GM19468 (cell line): ENCODE results near the gene UBL3.

Source experiments
- ATAC-seq: cut with Tn5 transposase; IDR thresholded peaks from one replicate; pipeline ENCODE4 v1.9.1; 2021; ENCODE audit warnings: mild to moderate bottlenecking, moderate library complexity, moderate number of reproducible peaks; ENCODE audit not compliant: unreplicated experiment; ENCODE audit errors: extremely low read depth

The UBL3 gene

GRCh38 chr13:29858231-29858630 lies 7.8 kb upstream of the UBL3 start:
- ATAC-seq: no peak

DNA sequence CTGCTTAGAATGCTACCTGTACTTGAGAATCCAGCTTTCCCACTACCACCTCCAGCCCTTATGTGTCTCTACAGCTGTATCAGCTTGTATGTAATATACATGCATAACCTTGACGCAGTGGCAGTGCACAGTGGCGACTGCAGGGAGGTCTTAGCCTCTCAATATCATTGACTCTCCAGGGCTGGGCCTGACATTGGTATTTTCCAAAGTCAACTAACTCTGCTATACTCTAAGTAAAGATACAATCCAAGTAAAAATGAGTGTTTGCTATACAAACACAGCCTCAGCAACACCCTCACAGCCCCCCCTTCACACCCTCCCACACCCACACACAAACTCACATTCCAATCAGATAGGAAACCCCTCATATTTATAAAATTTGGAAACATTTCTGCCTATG lies 6.7 kb upstream of the UBL3 start:
- no peak for ATAC-seq

GRCh38 chr13:29856426-29856825 lies 6.0 kb upstream of the UBL3 start:
- no peak for ATAC-seq

DNA sequence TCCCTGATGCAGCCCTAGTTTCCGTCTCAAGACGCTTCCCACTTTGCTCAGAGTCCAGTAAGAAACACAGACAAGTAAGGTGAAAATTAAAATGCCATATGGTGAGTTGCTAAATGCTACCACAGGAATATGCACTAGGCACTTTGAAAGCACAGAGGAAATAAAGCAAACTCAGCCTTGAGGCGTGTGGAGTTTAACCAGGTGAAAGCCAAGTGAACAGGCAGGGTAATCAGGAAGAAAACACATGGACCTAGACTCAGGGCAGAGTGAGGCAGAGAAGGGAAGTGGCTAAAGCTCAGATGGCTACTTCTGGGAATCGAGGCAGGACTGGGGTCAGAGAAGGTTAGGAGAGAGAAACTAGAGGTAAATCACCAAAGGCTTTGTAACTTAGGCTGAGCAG lies 5.4 kb upstream of the UBL3 start:
- ATAC-seq: no peak

DNA sequence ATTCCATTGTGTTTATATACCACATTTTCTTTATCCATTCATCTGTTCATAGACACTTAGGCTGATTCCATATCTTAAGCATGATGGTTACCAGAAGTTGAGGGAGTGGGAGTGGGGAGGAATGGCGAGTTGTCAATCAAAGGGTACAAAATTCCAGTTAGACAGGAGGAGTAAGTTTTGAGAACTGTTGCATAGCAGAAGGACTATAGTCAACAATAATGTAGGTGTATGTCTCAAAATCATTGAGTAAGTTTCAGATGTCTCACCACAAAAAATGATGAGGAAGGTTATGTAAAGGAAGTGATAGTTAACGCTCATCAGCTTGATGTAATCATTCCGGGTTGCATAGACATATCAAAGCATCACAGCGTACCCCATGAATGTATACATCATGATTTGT lies 4.6 kb upstream of the UBL3 start:
- no peak for ATAC-seq

- no peak for ATAC-seq
These were observed 2.7 kb upstream of the UBL3 start for GRCh38 chr13:29853131-29853530.

GRCh38 chr13:29852472-29853054 lies 2.1 kb upstream of the UBL3 start:
- no peak for ATAC-seq

DNA sequence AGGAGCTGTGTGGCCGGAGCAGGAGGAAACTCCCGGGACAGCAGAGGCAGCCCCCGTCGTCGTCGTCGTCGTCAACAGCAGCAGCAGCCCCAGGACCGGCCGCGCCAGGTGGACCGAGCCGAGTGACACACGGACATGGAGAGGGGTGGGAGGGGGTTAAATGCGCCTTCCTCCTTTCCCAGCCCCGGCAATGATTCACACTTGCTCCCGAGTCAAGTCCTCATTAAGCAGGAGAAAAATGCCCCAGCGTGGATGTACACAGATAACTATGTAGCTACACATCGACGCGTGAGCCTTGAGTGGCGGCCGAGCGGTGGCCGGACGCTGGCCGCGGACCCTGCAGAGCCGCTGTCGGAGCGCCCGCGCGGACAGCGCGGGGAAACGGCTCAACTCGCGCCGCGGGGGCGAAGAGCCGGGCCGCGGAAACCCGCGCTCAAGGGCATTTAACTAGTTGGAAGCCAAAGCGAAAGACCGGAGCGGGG lies 645 bp downstream of the UBL3 start:
- ATAC-seq: peak; percentile 5

GRCh38 chr13:29849071-29849631 lies 1.3 kb downstream of the UBL3 start:
- ATAC-seq: no peak

GRCh38 chr13:29847501-29847983 lies 2.9 kb downstream of the UBL3 start:
- no peak for ATAC-seq

- ATAC-seq: no peak
These were observed 3.8 kb downstream of the UBL3 start for GRCh38 chr13:29846475-29847256.

- ATAC-seq: no peak
These were observed 4.9 kb downstream of the UBL3 start for GRCh38 chr13:29845440-29846056.

- no peak for ATAC-seq
These were observed 6.0 kb downstream of the UBL3 start for GRCh38 chr13:29844441-29844840.

DNA sequence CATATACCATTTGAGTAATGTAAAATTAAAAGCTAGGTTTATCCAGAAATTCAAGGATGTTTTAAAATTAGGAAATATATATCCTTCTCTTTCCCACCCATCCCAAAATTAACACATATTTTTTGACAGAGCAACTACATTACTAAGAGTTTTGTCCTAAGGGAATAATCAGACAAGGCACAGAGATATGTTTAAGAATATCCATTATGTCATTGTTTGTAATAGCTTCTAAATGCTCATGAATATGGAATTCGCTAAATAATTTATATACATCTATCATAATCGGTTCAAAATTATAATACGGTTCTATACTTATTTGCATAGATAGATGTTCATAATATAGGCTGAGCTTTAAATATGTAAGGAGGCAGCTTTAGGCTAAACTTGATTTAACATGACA lies 9.8 kb downstream of the UBL3 start:
- no peak for ATAC-seq

- ATAC-seq: no peak
These were observed 14.9 kb downstream of the UBL3 start for GRCh38 chr13:29835280-29836061.

- no peak for ATAC-seq
These were observed 17.6 kb downstream of the UBL3 start for GRCh38 chr13:29832761-29833298.

- no peak for ATAC-seq
These were observed 20.4 kb downstream of the UBL3 start for GRCh38 chr13:29830000-29830399.

- no peak for ATAC-seq
These were observed 31.3 kb downstream of the UBL3 start for GRCh38 chr13:29819143-29819542.

DNA sequence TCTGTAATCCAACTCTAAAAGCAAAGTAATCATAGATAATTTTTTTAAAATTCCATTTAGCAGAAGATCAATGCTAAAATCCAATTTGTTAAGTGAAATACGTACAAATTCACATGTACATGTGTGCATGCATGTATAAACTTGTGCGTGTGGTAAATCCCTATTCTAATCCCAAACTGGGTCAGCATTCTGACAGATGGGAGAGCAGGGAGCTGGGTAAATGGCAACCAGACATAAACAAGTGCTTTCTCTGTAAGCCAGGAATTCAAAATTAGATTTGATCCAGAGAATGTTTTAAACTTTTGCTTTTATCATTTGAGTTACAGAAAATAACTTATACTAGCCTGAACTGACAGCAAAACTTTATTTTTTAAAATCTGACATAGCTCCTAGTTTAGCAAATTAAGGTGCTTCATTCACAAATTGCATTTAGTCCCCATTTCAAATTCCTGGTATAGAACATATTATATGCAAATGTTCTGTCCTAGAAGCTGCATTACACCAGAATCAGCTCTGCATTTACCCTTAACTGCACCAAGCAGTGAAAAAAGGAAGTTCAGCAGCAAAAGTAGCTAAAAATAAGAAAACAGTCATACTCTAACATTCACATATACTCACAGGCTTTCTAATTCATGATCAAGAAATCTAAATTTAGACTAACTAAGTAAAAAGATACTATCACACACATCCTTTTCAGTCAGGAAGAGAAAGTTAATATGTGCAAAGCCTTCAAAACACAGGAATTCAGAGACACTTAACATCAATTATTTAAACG lies 32.6 kb downstream of the UBL3 start:
- ATAC-seq: peak; percentile 93
